Stimulated activated CD8-positive, alpha-beta memory T cell treated with anti-CD3 and anti-CD28 coated beads, Interleukin-7, amount 100 ng/mL, for 4 hours (primary cell): ENCODE data around the gene APOB.

Experiments used
- DNase-seq, 2 donors: peaks; one replicate each; pipeline ENCODE4 v3.0.0-alpha.2; 2020; ENCODE audit warnings: low read depth in 2 of 2

APOB gene

GRCh38 chr2:21005700-21006422, 38.0 kb downstream of the APOB start:
- no peak for DNase-seq

DNA sequence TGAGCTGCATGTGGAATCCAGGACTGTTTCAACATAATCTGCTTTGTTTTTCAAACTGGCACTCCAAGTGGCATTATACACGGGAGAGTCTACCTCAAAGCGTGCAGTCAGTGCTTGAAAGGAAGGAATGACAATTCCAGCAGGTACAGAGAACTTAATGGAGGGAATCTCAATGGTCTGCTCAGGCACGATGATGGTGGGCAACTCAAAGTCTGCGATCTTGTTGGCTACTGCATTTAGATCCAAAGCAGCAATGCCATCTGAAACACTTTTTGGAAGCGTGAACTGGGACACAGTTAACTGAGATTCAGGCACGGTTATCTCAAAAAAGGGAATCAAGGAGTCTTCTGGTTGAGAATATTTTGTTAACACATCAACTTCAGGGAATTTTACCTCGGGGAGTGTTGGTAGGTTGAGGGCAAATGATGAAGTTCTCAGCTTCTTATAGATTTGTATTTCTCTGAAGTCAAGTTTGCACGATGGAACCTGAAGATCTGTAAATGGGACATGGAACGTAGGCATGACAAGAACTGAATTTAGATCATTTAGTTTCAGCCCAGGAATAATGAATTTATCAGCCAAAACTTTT, 38.7 kb downstream of the APOB start:
- no peak for DNase-seq

DNA sequence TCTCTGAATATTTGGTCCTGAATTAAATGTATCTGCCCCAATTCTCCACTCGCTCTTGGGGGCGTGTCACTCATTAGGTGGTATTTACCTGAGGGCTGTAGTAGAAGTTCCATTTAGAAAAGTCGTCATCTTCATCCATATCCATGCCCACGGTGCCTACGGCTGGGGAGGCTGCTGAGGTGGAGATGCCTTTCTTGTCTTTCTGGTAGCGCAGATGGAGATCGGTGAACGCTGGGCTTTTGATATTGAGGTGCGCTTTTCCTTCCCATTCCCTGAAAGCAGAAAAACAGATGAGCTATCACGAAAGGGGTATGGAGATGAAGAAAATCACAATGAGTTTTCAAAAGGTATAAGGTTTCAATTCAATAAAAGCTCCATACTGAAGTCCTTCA, 39.7 kb downstream of the APOB start:
- DNase-seq = no peak

DNA sequence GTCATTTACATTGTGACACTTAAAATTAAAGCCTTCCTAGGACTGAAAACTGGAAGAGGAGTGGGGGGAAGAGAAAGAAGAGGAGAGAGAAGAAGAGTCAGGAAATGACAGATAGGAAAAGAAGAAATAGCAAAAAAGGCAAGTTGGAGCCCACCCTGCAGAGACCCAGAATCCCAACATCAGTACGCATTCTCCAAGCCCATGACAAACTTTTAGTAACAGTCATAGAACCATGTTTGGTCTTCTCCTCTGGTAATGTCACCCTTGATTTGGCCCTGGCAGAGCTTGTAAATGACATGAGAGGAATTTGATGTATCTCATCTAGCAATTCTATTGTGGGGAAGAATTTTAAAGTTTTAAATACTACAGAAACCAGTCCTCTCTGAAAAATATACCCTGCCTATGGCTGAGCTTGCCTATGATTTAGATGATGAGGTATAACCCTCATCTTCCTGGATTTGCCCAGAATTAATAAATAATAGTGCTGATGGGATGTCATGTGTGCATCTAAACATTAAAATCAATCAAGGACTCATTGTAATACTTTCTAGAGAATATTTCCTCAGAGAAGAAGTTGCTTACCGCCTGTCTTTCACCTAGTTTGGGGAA, 40.2 kb downstream of the APOB start:
- DNase-seq = no peak

DNA sequence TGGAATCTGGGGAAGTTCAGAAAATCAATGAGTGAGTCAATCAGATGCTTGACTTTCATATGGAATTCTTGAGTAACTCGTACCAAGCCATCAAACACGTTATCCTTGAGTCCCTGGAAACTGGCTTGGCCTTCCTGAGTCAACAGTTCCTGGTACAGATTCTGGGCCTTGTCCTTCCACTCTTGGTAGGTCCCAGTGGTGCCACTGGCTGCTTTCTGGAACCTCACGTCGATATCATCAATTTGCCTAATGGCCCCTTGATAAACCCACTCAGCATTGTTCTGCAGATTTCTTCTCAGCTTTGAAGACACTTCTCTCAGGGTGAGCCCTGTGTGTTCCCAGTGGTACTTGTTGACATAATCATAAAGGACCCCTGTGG, 41.1 kb downstream of the APOB start:
- DNase-seq = no peak

- DNase-seq = no peak
Observed at GRCh38 chr2:21001988-21002813, 41.7 kb downstream of the APOB start.

DNA sequence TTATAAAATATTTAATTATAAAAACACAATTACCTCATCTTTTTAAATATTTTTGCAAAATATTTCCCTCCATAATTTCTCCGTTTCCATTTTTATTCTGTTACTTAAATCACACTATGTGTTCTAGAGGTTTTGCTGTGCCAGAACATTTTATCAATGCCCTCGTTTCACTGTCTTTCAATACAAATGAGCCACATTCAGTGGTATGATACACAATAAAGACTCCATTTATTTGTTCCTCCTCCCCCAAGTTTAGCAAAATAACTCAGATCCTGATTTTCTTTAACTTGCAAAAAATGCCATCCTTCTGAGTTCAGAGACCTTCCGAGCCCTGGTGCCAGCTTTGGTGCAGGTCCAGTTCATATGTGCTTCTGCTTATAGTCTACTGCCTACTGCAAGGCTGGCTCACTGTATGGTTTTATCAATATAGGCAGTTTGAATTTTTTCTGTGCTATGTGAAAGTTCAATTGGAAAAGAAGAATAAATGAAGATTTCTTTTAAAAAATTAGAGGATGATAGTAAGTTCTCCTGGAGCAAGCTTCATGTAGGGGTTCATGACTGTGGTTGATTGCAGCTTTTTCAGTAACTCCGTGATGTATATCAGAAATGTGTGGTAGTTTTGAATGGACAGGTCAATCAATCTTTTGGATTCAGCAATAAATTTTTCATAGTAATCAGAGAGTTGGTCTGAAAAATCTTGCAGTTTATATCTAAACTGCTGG, 42.5 kb downstream of the APOB start:
- DNase-seq = no peak

- DNase-seq = no peak
Observed at GRCh38 chr2:20999906-21000645, 43.8 kb downstream of the APOB start.

GRCh38 chr2:20998972-20999905, 44.6 kb downstream of the APOB start:
- DNase-seq = no peak

GRCh38 chr2:20997953-20998722, 45.7 kb downstream of the APOB start:
- DNase-seq = no peak

DNA sequence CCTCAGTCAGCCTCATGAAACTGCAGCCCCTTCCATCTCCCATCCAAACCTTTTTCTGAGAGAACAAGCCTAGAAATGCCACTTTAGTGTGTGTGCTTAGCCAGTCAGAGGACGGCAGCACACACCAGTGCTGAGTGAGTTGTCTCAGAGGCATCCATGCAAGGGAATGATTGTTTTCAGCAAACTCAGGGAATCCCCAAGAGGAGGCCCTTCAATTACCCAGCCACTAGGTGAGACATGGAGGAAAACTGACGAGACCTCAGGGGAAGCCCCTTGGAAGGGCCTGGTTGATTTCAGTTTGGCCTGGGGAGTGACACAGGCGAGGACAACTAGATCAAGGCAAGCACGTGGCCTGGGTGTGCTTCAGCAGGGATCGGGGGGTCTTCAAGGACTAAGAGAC, 49.7 kb downstream of the APOB start:
- DNase-seq = no peak

- no peak for DNase-seq
Observed at GRCh38 chr2:20992201-20992711, 51.6 kb downstream of the APOB start.

DNA sequence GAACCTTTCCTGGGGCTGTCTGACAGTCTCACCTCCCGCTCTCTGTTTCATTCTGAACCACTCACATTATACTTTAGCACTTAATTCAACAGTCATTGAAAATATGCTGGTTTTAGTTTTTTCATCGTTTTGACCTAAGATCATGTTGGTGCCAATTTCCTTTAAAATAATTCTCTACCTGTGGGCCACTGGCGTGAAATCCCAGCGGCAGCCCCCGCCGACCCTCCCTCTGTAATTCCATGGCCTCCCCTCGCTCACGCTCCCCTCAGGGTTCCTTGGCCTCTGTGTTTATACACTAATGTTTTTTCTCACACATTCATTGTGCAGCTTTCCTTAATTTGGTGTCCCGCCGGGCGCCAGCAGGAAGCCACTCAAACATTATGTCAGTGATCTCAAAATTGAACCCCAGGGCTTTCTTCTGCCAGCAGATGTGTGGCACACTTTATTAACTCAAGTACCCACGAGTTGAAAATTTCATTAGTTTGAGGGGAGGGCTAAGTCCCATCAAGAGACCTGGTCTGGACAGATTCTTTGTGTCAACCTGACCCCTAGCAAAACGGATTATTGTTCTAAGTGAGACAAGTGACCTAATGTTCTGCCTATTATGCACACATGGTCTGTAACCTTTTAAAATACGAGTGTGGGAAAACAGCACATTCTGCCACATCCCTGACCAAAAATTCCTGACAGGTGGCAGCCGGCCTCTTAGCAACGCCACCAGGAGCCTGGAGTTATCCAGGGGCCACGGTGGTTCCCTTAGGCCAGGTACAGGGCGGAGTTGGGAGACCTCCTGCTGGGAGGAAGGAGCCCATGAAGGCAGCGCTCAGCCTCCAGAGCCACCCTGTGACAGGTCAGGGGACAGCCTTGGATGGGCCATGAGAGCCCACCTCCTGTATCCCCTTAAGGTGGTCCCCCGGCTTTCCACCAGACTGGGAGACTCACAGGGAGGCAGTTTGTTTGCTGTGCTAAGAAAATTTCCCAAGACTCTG, 53.1 kb downstream of the APOB start:
- no peak for DNase-seq

GRCh38 chr2:20989404-20989803, 54.5 kb downstream of the APOB start:
- no peak for DNase-seq

- no peak for DNase-seq
Observed at GRCh38 chr2:20988905-20989304, 55.0 kb downstream of the APOB start.

- DNase-seq = no peak
Observed at GRCh38 chr2:20986024-20986939, 57.6 kb downstream of the APOB start.

DNA sequence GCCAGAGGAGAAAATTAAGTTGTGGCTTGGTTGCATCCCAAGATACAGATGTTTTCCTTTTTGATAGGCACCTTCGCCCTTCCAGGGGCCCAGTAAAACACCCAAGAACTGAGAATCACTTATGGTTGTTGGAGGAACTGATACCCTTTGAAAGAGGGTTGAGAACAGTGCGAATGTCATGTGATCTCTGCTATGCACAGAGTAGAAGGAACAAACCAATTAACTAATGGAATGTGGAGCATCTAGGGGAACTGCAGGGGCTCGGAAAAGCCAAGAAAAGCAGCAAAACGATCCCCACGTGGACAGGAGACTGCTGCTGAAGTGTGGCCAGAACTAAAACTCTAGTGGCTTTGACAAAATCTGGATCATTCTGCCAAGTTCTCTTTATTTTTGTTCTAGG, 58.8 kb downstream of the APOB start:
- DNase-seq = no peak
